PC-9 (cell line): ENCODE results near the gene RSBN1.

Experiments used
- EZH2 ChIP-seq: fragments of 200-600 bp; sonication (generic); IDR thresholded peaks from 2 replicates; pipeline ENCODE4 v1.8.0; 2017; ENCODE audit warnings: antibody characterized with exemption, low read depth
- TF ChIP-seq, protein P1 (sequence below): fragments of 200-600 bp; sonication (generic); conservative IDR thresholded peaks from 2 replicates; pipeline ENCODE4 v1.6.1; 2017; ENCODE audit warnings: mixed run types, antibody characterized with exemption, mild to moderate bottlenecking, moderate library complexity

DNA sequence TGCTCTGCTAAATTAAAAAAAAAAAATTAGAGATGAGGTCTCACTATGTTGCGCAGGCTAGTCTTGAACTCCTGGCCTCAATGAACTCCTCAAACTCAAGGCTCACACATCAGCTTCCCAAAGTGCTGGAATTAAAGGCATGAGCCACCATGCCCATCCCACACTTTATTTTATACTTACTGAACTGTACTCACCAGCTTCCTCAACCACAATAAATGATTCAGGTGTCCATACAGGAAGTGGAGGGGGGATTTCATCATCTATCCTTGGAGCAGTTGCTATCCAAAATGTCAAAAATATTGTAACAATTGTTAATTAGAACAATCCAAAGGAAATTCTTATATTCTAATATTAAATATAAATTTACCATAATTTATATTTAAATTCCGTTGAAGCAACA is 22.4 kb upstream of the RSBN1 start:
- TF ChIP-seq, protein P1, sequence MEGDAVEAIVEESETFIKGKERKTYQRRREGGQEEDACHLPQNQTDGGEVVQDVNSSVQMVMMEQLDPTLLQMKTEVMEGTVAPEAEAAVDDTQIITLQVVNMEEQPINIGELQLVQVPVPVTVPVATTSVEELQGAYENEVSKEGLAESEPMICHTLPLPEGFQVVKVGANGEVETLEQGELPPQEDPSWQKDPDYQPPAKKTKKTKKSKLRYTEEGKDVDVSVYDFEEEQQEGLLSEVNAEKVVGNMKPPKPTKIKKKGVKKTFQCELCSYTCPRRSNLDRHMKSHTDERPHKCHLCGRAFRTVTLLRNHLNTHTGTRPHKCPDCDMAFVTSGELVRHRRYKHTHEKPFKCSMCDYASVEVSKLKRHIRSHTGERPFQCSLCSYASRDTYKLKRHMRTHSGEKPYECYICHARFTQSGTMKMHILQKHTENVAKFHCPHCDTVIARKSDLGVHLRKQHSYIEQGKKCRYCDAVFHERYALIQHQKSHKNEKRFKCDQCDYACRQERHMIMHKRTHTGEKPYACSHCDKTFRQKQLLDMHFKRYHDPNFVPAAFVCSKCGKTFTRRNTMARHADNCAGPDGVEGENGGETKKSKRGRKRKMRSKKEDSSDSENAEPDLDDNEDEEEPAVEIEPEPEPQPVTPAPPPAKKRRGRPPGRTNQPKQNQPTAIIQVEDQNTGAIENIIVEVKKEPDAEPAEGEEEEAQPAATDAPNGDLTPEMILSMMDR = no peak
- no peak for TF ChIP-seq EZH2
